ENCODE data around the gene PAN3.

DNA sequence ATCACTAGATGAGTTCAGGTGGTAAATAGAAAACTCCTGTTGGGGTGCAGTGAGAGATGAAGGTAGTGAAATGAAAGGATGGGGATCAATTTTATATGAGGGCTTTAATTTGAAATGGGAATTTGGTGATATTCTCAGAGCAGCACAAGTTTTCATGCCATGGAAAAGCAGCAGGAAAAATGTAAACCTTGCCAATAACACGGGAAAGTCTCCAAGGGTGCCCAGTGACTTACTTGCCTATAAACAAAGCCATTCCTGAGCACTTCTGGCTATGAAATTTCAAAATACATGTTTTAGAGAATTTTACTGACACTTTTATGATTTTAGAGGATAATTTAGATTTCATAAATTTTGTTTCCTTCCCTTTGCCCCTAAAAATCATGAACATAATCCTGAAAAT lies 21.6 kb upstream of the PAN3 start:
- TF ChIP-seq POLR2A (IDR thresholded peaks at IDR 0.05): no peak
- TF ChIP-seq, protein P1, sequence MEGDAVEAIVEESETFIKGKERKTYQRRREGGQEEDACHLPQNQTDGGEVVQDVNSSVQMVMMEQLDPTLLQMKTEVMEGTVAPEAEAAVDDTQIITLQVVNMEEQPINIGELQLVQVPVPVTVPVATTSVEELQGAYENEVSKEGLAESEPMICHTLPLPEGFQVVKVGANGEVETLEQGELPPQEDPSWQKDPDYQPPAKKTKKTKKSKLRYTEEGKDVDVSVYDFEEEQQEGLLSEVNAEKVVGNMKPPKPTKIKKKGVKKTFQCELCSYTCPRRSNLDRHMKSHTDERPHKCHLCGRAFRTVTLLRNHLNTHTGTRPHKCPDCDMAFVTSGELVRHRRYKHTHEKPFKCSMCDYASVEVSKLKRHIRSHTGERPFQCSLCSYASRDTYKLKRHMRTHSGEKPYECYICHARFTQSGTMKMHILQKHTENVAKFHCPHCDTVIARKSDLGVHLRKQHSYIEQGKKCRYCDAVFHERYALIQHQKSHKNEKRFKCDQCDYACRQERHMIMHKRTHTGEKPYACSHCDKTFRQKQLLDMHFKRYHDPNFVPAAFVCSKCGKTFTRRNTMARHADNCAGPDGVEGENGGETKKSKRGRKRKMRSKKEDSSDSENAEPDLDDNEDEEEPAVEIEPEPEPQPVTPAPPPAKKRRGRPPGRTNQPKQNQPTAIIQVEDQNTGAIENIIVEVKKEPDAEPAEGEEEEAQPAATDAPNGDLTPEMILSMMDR (IDR thresholded peaks at IDR 0.05): no peak
